SU-DHL-6 (cell line): ENCODE data around the gene DHRS7.

Experiments used
- H2AFZ ChIP-seq: fragments of 200-600 bp; sonication (generic); 2 replicates; pipeline ENCODE4 v1.6.1; 2014; ENCODE audit warnings: low read depth, mild to moderate bottlenecking, moderate library complexity, mixed read lengths, antibody characterized with exemption, low read length; ENCODE audit not compliant: severe bottlenecking
- H3F3A ChIP-seq: fragments of 200-600 bp; shearing (Covaris generic); 2 replicates; pipeline ENCODE4 v1.6.0; 2016; ENCODE audit warnings: antibody characterized with exemption, mild to moderate bottlenecking; ENCODE audit not compliant: insufficient read depth
- H3K27ac ChIP-seq: fragments of 200-600 bp; sonication (generic); 2 replicates; pipeline ENCODE4 v1.5.1; 2016; ENCODE audit warnings: low read depth, mild to moderate bottlenecking, low read length, moderate library complexity, mixed read lengths
- H3K27me3 ChIP-seq: fragments of 200-600 bp; sonication (generic), shearing (Covaris generic); 2 replicates; pipeline ENCODE4 v1.6.0; 2014; ENCODE audit warnings: mild to moderate bottlenecking, low read length
- H3K36me3 ChIP-seq: fragments of 200-600 bp; sonication (generic); 2 replicates; pipeline ENCODE4 v1.6.1; 2014; ENCODE audit warnings: mild to moderate bottlenecking, low read length, mixed read lengths
- H3K4me2 ChIP-seq: fragments of 300-600, 200-600 bp; shearing (Covaris generic), sonication (generic); 2 replicates; pipeline ENCODE4 v1.6.0; 2014; ENCODE audit warnings: low read length, low read depth, mild to moderate bottlenecking; ENCODE audit not compliant: poor library complexity, severe bottlenecking
- H3K4me3 ChIP-seq: fragments of 200-600 bp; sonication (generic); 2 replicates; pipeline ENCODE4 v1.5.1; 2014; ENCODE audit warnings: antibody characterized with exemption, low read length, mild to moderate bottlenecking, mixed read lengths; ENCODE audit not compliant: insufficient read depth, poor library complexity, severe bottlenecking
- H3K79me2 ChIP-seq: fragments of 200-600 bp; sonication (generic); 2 replicates; pipeline ENCODE4 v1.6.1; 2014; ENCODE audit warnings: mild to moderate bottlenecking, low read length, moderate library complexity; ENCODE audit not compliant: insufficient read depth
- H3K9ac ChIP-seq: fragments of 200-600 bp; sonication (generic); 2 replicates; pipeline ENCODE4 v1.7.0; 2014; ENCODE audit warnings: mild to moderate bottlenecking, low read length
- H3K9me2 ChIP-seq: fragments of 200-600 bp; sonication (generic); replicated peaks from 2 replicates; pipeline ENCODE4 v1.6.1; 2014; ENCODE audit warnings: low read length; ENCODE audit not compliant: insufficient read depth
- H3K9me3 ChIP-seq: fragments of 200-600 bp; sonication (generic); 2 replicates; pipeline ENCODE4 v1.6.1; 2014; ENCODE audit warnings: low read length, mixed read lengths; ENCODE audit not compliant: insufficient read depth
- H4K20me1 ChIP-seq: fragments of 200-600 bp; sonication (generic); 2 replicates; pipeline ENCODE4 v1.6.1; 2014; ENCODE audit warnings: low read depth, mild to moderate bottlenecking, antibody characterized with exemption, low read length, moderate library complexity, mixed read lengths
- CTCF ChIP-seq: fragments of 200-600 bp; sonication (generic); IDR thresholded peaks from one replicate; pipeline ENCODE4 v1.5.1; 2017; ENCODE audit warnings: antibody characterized with exemption, mild to moderate bottlenecking, low read length, moderate library complexity; ENCODE audit not compliant: insufficient read depth, poor library complexity, severe bottlenecking
- EZH2phosphoT487 ChIP-seq: fragments of 200-600 bp; sonication (generic), shearing (Covaris generic); conservative IDR thresholded peaks from 2 replicates; pipeline ENCODE4 v1.6.1; 2018; ENCODE audit warnings: mild to moderate bottlenecking, antibody characterized with exemption, low read length, moderate library complexity, mixed read lengths

DHRS7 gene

GRCh38 chr14:60116181-60116580 is 49.0 kb downstream of the DHRS7 start:
- H3K36me3 ChIP-seq: peaks cover 37% of the 10 kb centered on the region
- no peak overlapping the region for H3K4me2 ChIP-seq
- H3K4me3 ChIP-seq: no peak overlapping the region
- TF ChIP-seq EZH2phosphoT487 (no peak), CTCF (no peak)
- no peaks in the 10 kb centered on the region for H3K9me3 ChIP-seq
- no peaks in the 10 kb centered on the region for H3K9me2 ChIP-seq
- no peak overlapping the region for H3K9ac ChIP-seq
- H3F3A ChIP-seq: 0 out of 2 replicates have a peak, but pooled peaks cover 4% of the 10 kb centered on the region
- H3K79me2 ChIP-seq: peaks cover 14% of the 10 kb centered on the region; the same call in 1 of the 2 replicates
- no peak overlapping the region for H2AFZ ChIP-seq
- no peaks in the 10 kb centered on the region for H3K27me3 ChIP-seq
- H4K20me1 ChIP-seq: no peaks in the 10 kb centered on the region
- H3K27ac ChIP-seq: no peak overlapping the region

GRCh38 chr14:60114881-60115280 is 50.3 kb downstream of the DHRS7 start:
- H3K9me3 ChIP-seq: no peaks in the 10 kb centered on the region
- no peak overlapping the region for H3K4me3 ChIP-seq
- peaks cover 22% of the 10 kb centered on the region; the same call in 1 of the 2 replicates for H3K79me2 ChIP-seq
- H3K9me2 ChIP-seq: no peaks in the 10 kb centered on the region
- 0 out of 2 replicates have a peak, but pooled peaks cover 4% of the 10 kb centered on the region for H3F3A ChIP-seq
- no peak overlapping the region for H2AFZ ChIP-seq
- no peak overlapping the region for H3K9ac ChIP-seq
- H4K20me1 ChIP-seq: no peaks in the 10 kb centered on the region
- TF ChIP-seq EZH2phosphoT487: no peak
- TF ChIP-seq CTCF: no peak
- H3K36me3 ChIP-seq: peaks cover 28% of the 10 kb centered on the region
- H3K27ac ChIP-seq: no peak overlapping the region
- H3K4me2 ChIP-seq: no peak overlapping the region
- no peaks in the 10 kb centered on the region for H3K27me3 ChIP-seq

- H3K36me3 ChIP-seq: peaks cover 8% of the 10 kb centered on the region; the same call in 1 of the 2 replicates
- no peaks in the 10 kb centered on the region; the same call in 1 of the 2 replicates for H4K20me1 ChIP-seq
- no peaks in the 10 kb centered on the region for H3F3A ChIP-seq
- no peak overlapping the region for H2AFZ ChIP-seq
- no peaks in the 10 kb centered on the region for H3K9me2 ChIP-seq
- no peaks in the 10 kb centered on the region for H3K9me3 ChIP-seq
- no peak overlapping the region for H3K4me2 ChIP-seq
- H3K4me3 ChIP-seq: no peak overlapping the region
- peaks cover 33% of the 10 kb centered on the region; the same call in 1 of the 2 replicates for H3K79me2 ChIP-seq
- H3K9ac ChIP-seq: no peak overlapping the region
- H3K27me3 ChIP-seq: no peaks in the 10 kb centered on the region
- TF ChIP-seq CTCF (no peak), EZH2phosphoT487 (no peak)
- no peak overlapping the region for H3K27ac ChIP-seq
These were observed 53.5 kb downstream of the DHRS7 start for GRCh38 chr14:60111732-60112131.
